ENCODE results near the gene STARD10. TPM values are rescaled to one million over a fixed set of nuclear protein-coding genes. Genes with fewer than 3 reads are reported as not detected.

Gene STARD10
- total and polyA plus RNA-seq, 4 donors: 18.1 to 48.7 (median 36.4) TPM

- no peak overlapping the region for H3K27ac ChIP-seq (ENCODE audit: low read depth, low read length)
- peaks cover 25% of the 10 kb centered on the region for H3K36me3 ChIP-seq (ENCODE audit: control insufficient read depth, insufficient read depth, low read length)
- peaks cover 38% of the 10 kb centered on the region for H3K4me1 ChIP-seq (ENCODE audit: control insufficient read depth, insufficient read depth, low read length)
- DNase-seq (ENCODE audit: low read depth in 4 of 6, low spot score in 6 of 6): peak in 2 of 6 donors; percentile 24 to 63
- H3K9me3 ChIP-seq (ENCODE audit: control insufficient read depth, insufficient read depth, low read length): no peaks in the 10 kb centered on the region
- WGBS (ENCODE audit: insufficient coverage): 27% methylated on average over 13 of the region's 14 CpGs
- H3K4me3 ChIP-seq (ENCODE audit: low read depth, low read length): peak overlapping the region; percentile 37
- H3K27me3 ChIP-seq (ENCODE audit: control insufficient read depth, insufficient read depth, low read length): no peaks in the 10 kb centered on the region
These were observed 11.5 kb downstream of the STARD10 start for GRCh38 chr11:72782081-72782920.

GRCh38 chr11:72781313-72782080 lies 12.3 kb downstream of the STARD10 start:
- no peaks in the 10 kb centered on the region for H3K27me3 ChIP-seq (ENCODE audit: control insufficient read depth, insufficient read depth, low read length)
- peak overlapping the region; percentile 37 for H3K4me3 ChIP-seq (ENCODE audit: low read depth, low read length)
- peaks cover 39% of the 10 kb centered on the region for H3K4me1 ChIP-seq (ENCODE audit: control insufficient read depth, insufficient read depth, low read length)
- peaks cover 31% of the 10 kb centered on the region for H3K36me3 ChIP-seq (ENCODE audit: control insufficient read depth, insufficient read depth, low read length)
- no peak overlapping the region for H3K27ac ChIP-seq (ENCODE audit: low read depth, low read length)
- peak in 2 of 6 donors; percentile 62 to 67 for DNase-seq (ENCODE audit: low read depth in 4 of 6, low spot score in 6 of 6)
- H3K9me3 ChIP-seq (ENCODE audit: control insufficient read depth, insufficient read depth, low read length): no peaks in the 10 kb centered on the region
- WGBS (ENCODE audit: insufficient coverage): under 1% methylated on average over 86 of the region's 89 CpGs

GRCh38 chr11:72781063-72781312 lies 12.9 kb downstream of the STARD10 start:
- H3K36me3 ChIP-seq (ENCODE audit: control insufficient read depth, insufficient read depth, low read length): peaks cover 31% of the 10 kb centered on the region
- H3K27me3 ChIP-seq (ENCODE audit: control insufficient read depth, insufficient read depth, low read length): no peaks in the 10 kb centered on the region
- H3K27ac ChIP-seq (ENCODE audit: low read depth, low read length): no peak overlapping the region
- no peaks in the 10 kb centered on the region for H3K9me3 ChIP-seq (ENCODE audit: control insufficient read depth, insufficient read depth, low read length)
- DNase-seq (ENCODE audit: low read depth in 4 of 6, low spot score in 6 of 6): no peak
- peaks cover 40% of the 10 kb centered on the region for H3K4me1 ChIP-seq (ENCODE audit: control insufficient read depth, insufficient read depth, low read length)
- peak overlapping the region; percentile 32 for H3K4me3 ChIP-seq (ENCODE audit: low read depth, low read length)
- WGBS (ENCODE audit: insufficient coverage): 21% methylated on average over 17 of the region's 17 CpGs

- 94% methylated on average over 7 of the region's 10 CpGs for WGBS (ENCODE audit: insufficient coverage)
- H3K9me3 ChIP-seq (ENCODE audit: control insufficient read depth, insufficient read depth, low read length): no peaks in the 10 kb centered on the region
- H3K4me1 ChIP-seq (ENCODE audit: control insufficient read depth, insufficient read depth, low read length): peaks cover 43% of the 10 kb centered on the region
- H3K4me3 ChIP-seq (ENCODE audit: low read depth, low read length): peak overlapping the region; percentile 32
- H3K27ac ChIP-seq (ENCODE audit: low read depth, low read length): no peak overlapping the region
- peaks cover 31% of the 10 kb centered on the region for H3K36me3 ChIP-seq (ENCODE audit: control insufficient read depth, insufficient read depth, low read length)
- no peaks in the 10 kb centered on the region for H3K27me3 ChIP-seq (ENCODE audit: control insufficient read depth, insufficient read depth, low read length)
- no peak for DNase-seq (ENCODE audit: low read depth in 4 of 6, low spot score in 6 of 6)
These were observed 13.4 kb downstream of the STARD10 start for GRCh38 chr11:72780296-72781062.

- Histone ChIP-seq H3K36me3 (ENCODE audit: control insufficient read depth, insufficient read depth, low read length) (peaks cover 31% of the 10 kb centered on the region), H3K27me3 (ENCODE audit: control insufficient read depth, insufficient read depth, low read length) (no peaks in the 10 kb centered on the region), H3K27ac (ENCODE audit: low read depth, low read length) (no peak overlapping the region), H3K4me3 (ENCODE audit: low read depth, low read length) (no peak overlapping the region), H3K4me1 (ENCODE audit: control insufficient read depth, insufficient read depth, low read length) (peaks cover 51% of the 10 kb centered on the region), H3K9me3 (ENCODE audit: control insufficient read depth, insufficient read depth, low read length) (no peaks in the 10 kb centered on the region)
- no peak for DNase-seq (ENCODE audit: low read depth in 4 of 6, low spot score in 6 of 6)
- WGBS (ENCODE audit: insufficient coverage): 43% methylated on average over 1 of the region's 4 CpGs
These were observed 14.2 kb downstream of the STARD10 start for GRCh38 chr11:72779495-72780128.

GRCh38 chr11:72778535-72779494 lies 15.0 kb downstream of the STARD10 start:
- WGBS (ENCODE audit: insufficient coverage): 64% methylated on average over 2 of the region's 7 CpGs
- peaks cover 37% of the 10 kb centered on the region for H3K36me3 ChIP-seq (ENCODE audit: control insufficient read depth, insufficient read depth, low read length)
- no peak for DNase-seq (ENCODE audit: low read depth in 4 of 6, low spot score in 6 of 6)
- H3K4me1 ChIP-seq (ENCODE audit: control insufficient read depth, insufficient read depth, low read length): peaks cover 59% of the 10 kb centered on the region
- H3K27ac ChIP-seq (ENCODE audit: low read depth, low read length): no peak overlapping the region
- H3K9me3 ChIP-seq (ENCODE audit: control insufficient read depth, insufficient read depth, low read length): no peaks in the 10 kb centered on the region
- no peaks in the 10 kb centered on the region for H3K27me3 ChIP-seq (ENCODE audit: control insufficient read depth, insufficient read depth, low read length)
- no peak overlapping the region for H3K4me3 ChIP-seq (ENCODE audit: low read depth, low read length)

GRCh38 chr11:72777755-72778278 lies 16.0 kb downstream of the STARD10 start:
- H3K4me3 ChIP-seq (ENCODE audit: low read depth, low read length): no peak overlapping the region
- H3K36me3 ChIP-seq (ENCODE audit: control insufficient read depth, insufficient read depth, low read length): peaks cover 37% of the 10 kb centered on the region
- DNase-seq (ENCODE audit: low read depth in 4 of 6, low spot score in 6 of 6): no peak
- no peaks in the 10 kb centered on the region for H3K9me3 ChIP-seq (ENCODE audit: control insufficient read depth, insufficient read depth, low read length)
- H3K4me1 ChIP-seq (ENCODE audit: control insufficient read depth, insufficient read depth, low read length): peaks cover 64% of the 10 kb centered on the region
- no peak overlapping the region for H3K27ac ChIP-seq (ENCODE audit: low read depth, low read length)
- no peaks in the 10 kb centered on the region for H3K27me3 ChIP-seq (ENCODE audit: control insufficient read depth, insufficient read depth, low read length)
- WGBS (ENCODE audit: insufficient coverage): 63% methylated on average over 2 of the region's 5 CpGs

- H3K4me3 ChIP-seq (ENCODE audit: low read depth, low read length): no peak overlapping the region
- no peaks in the 10 kb centered on the region for H3K27me3 ChIP-seq (ENCODE audit: control insufficient read depth, insufficient read depth, low read length)
- no peak overlapping the region for H3K27ac ChIP-seq (ENCODE audit: low read depth, low read length)
- DNase-seq (ENCODE audit: low read depth in 4 of 6, low spot score in 6 of 6): no peak
- H3K9me3 ChIP-seq (ENCODE audit: control insufficient read depth, insufficient read depth, low read length): no peaks in the 10 kb centered on the region
- 78% methylated on average over 6 of the region's 7 CpGs for WGBS (ENCODE audit: insufficient coverage)
- H3K36me3 ChIP-seq (ENCODE audit: control insufficient read depth, insufficient read depth, low read length): peaks cover 39% of the 10 kb centered on the region
- peaks cover 61% of the 10 kb centered on the region for H3K4me1 ChIP-seq (ENCODE audit: control insufficient read depth, insufficient read depth, low read length)
These were observed 16.7 kb downstream of the STARD10 start for GRCh38 chr11:72776844-72777754.

Data from spinal cord (tissue), 10 donors.